DND-41 (cell line): ENCODE measurements around the gene INF2.
A peak's percentile ranks its signal among the peaks of the same experiment; 100 is the strongest.
"Not testable (repeated sequence)": the region's sequence is repeated elsewhere in the genome, so short reads cannot be mapped to it uniquely, and the experiment has no call there.

Experiments used
- ATAC-seq: fragments of 200-7000 bp; cut with Tn5 transposase; 3 replicates; pipeline ENCODE4 v1.9.1; 2021; ENCODE audit warnings: low read depth; ENCODE audit not compliant: insufficient read depth
- DNase-seq: peaks from one replicate; pipeline ENCODE4 v3.0.0-alpha.2; 2020
- H2AFZ ChIP-seq: 2 replicates; pipeline ENCODE4 v1.6.0; 2012; ENCODE audit warnings: low read depth, low read length
- H3K27ac ChIP-seq: 2 replicates; pipeline ENCODE4 v1.5.1; 2012; ENCODE audit warnings: low read length, inconsistent platforms
- H3K27me3 ChIP-seq: fragments of 200-600 bp; sonication (generic); 2 replicates; pipeline ENCODE4 v1.6.0; 2012; ENCODE audit warnings: low read length, mild to moderate bottlenecking, inconsistent platforms; ENCODE audit not compliant: insufficient read depth, poor library complexity
- H3K36me3 ChIP-seq: 2 replicates; pipeline ENCODE4 v1.5.1; 2012; ENCODE audit warnings: low read length, inconsistent platforms; ENCODE audit not compliant: insufficient read depth
- H3K4me1 ChIP-seq: 2 replicates; pipeline ENCODE4 v1.5.1; 2012; ENCODE audit warnings: mild to moderate bottlenecking, low read length; ENCODE audit not compliant: insufficient read depth
- H3K4me2 ChIP-seq: 2 replicates; pipeline ENCODE4 v1.6.0; 2012; ENCODE audit warnings: mild to moderate bottlenecking, moderate library complexity, low read length, inconsistent platforms; ENCODE audit not compliant: insufficient read depth
- H3K4me3 ChIP-seq, 2 experiments: fragments of 200-600 bp in 1 of 2; shearing (Covaris generic) in 1 of 2; 2 replicates each; pipeline ENCODE4 v1.5.1; 2012 to 2016; ENCODE audit warnings: inconsistent platforms in 2 of 2, low read length in 2 of 2, mild to moderate bottlenecking in 2 of 2, low read depth in 1 of 2, moderate library complexity in 1 of 2
- H3K79me2 ChIP-seq: 2 replicates; pipeline ENCODE4 v1.6.0; 2012; ENCODE audit warnings: low read length, inconsistent platforms; ENCODE audit not compliant: insufficient read depth
- H3K9ac ChIP-seq: 2 replicates; pipeline ENCODE4 v1.6.0; 2012; ENCODE audit warnings: low read depth, mild to moderate bottlenecking, inconsistent platforms, low read length, moderate library complexity
- H3K9me3 ChIP-seq: 2 replicates; pipeline ENCODE4 v1.5.1; 2012; ENCODE audit warnings: low read length, moderate library complexity, mild to moderate bottlenecking, inconsistent platforms; ENCODE audit not compliant: insufficient read depth, severe bottlenecking
- H4K20me1 ChIP-seq: 2 replicates; pipeline ENCODE4 v1.6.0; 2012; ENCODE audit warnings: low read length; ENCODE audit not compliant: insufficient read depth
- CTCF ChIP-seq: IDR thresholded peaks from 2 replicates; pipeline ENCODE4 v1.5.1; 2012; ENCODE audit warnings: borderline replicate concordance, low read length, moderate library complexity, mild to moderate bottlenecking; ENCODE audit not compliant: poor library complexity, severe bottlenecking; ENCODE audit errors: extremely low read depth
- EZH2 ChIP-seq: IDR thresholded peaks from 3 replicates; pipeline ENCODE4 v1.6.1; 2012; ENCODE audit warnings: borderline replicate concordance, low read depth, mild to moderate bottlenecking, moderate library complexity, low read length, inconsistent platforms; ENCODE audit not compliant: severe bottlenecking

Gene INF2

GRCh38 chr14:104665657-104666522 lies 23.5 kb upstream of the INF2 start:
- no peak overlapping the region for H3K4me3 ChIP-seq
- H3K9ac ChIP-seq = no peak overlapping the region
- 0 out of 2 replicates have a peak overlapping the region, but pooled peaks have one; percentile 17 for H2AFZ ChIP-seq
- peak; percentile 84 for ATAC-seq
- H3K79me2 ChIP-seq = no peaks in the 10 kb centered on the region
- H3K36me3 ChIP-seq = no peaks in the 10 kb centered on the region
- no peaks in the 10 kb centered on the region for H3K4me1 ChIP-seq
- peak; percentile 46 for TF ChIP-seq CTCF
- TF ChIP-seq EZH2 = no peak
- no peaks in the 10 kb centered on the region for H4K20me1 ChIP-seq
- no peaks in the 10 kb centered on the region for H3K9me3 ChIP-seq
- H3K4me2 ChIP-seq = no peak overlapping the region
- H3K27ac ChIP-seq = no peak overlapping the region
- DNase-seq = peak; percentile 29
- no peaks in the 10 kb centered on the region for H3K27me3 ChIP-seq

GRCh38 chr14:104666523-104666895 lies 22.9 kb upstream of the INF2 start:
- H2AFZ ChIP-seq, H3K9ac ChIP-seq, DNase-seq, H3K4me3 ChIP-seq, H3K4me2 ChIP-seq, ATAC-seq, H4K20me1 ChIP-seq, H3K4me1 ChIP-seq, H3K9me3 ChIP-seq, H3K27me3 ChIP-seq, H3K27ac ChIP-seq, H3K79me2 ChIP-seq, H3K36me3 ChIP-seq: not testable (repeated sequence)

GRCh38 chr14:104666981-104667380 lies 22.4 kb upstream of the INF2 start:
- H3K79me2 ChIP-seq = no peaks in the 10 kb centered on the region
- no peak for DNase-seq
- no peaks in the 10 kb centered on the region for H4K20me1 ChIP-seq
- no peaks in the 10 kb centered on the region for H3K4me1 ChIP-seq
- H3K36me3 ChIP-seq = no peaks in the 10 kb centered on the region
- H3K27me3 ChIP-seq = peaks cover 5% of the 10 kb centered on the region
- no peak overlapping the region for H3K9ac ChIP-seq
- H3K4me2 ChIP-seq = no peak overlapping the region
- no peak overlapping the region for H2AFZ ChIP-seq
- ATAC-seq = no peak
- no peaks in the 10 kb centered on the region for H3K9me3 ChIP-seq
- H3K27ac ChIP-seq = no peak overlapping the region
- no peak overlapping the region for H3K4me3 ChIP-seq
- no peak for TF ChIP-seq EZH2

- H4K20me1 ChIP-seq = no peaks in the 10 kb centered on the region
- H3K9ac ChIP-seq = no peak overlapping the region
- peaks cover 5% of the 10 kb centered on the region for H3K27me3 ChIP-seq
- H3K4me3 ChIP-seq = no peak overlapping the region
- H2AFZ ChIP-seq = no peak overlapping the region
- H3K4me1 ChIP-seq = no peaks in the 10 kb centered on the region
- no peaks in the 10 kb centered on the region for H3K36me3 ChIP-seq
- H3K4me2 ChIP-seq = no peak overlapping the region
- H3K27ac ChIP-seq = no peak overlapping the region
- no peaks in the 10 kb centered on the region for H3K79me2 ChIP-seq
- DNase-seq (no peak), ATAC-seq (no peak)
- no peak for TF ChIP-seq EZH2
- TF ChIP-seq CTCF = no peak
- H3K9me3 ChIP-seq = no peaks in the 10 kb centered on the region
Observed at GRCh38 chr14:104669697-104670096, 19.7 kb upstream of the INF2 start.

GRCh38 chr14:104671330-104671977 lies 18.0 kb upstream of the INF2 start:
- H3K9me3 ChIP-seq, H3K79me2 ChIP-seq, H3K4me2 ChIP-seq, H3K36me3 ChIP-seq, H3K9ac ChIP-seq, H4K20me1 ChIP-seq, DNase-seq, ATAC-seq, H3K4me3 ChIP-seq, H2AFZ ChIP-seq, H3K27ac ChIP-seq, H3K4me1 ChIP-seq, H3K27me3 ChIP-seq: not testable (repeated sequence)

- H3K4me2 ChIP-seq, H3K36me3 ChIP-seq, ATAC-seq, H2AFZ ChIP-seq, H3K9ac ChIP-seq, H3K9me3 ChIP-seq, H3K79me2 ChIP-seq, H3K27ac ChIP-seq, H4K20me1 ChIP-seq, H3K4me1 ChIP-seq, H3K4me3 ChIP-seq, DNase-seq, H3K27me3 ChIP-seq: not testable (repeated sequence)
Observed at GRCh38 chr14:104672119-104672518, 17.3 kb upstream of the INF2 start.
